Sciatic nerve (tissue), 2 donors: ENCODE results near the gene ATP13A3. TPM values are rescaled to one million over a fixed set of nuclear protein-coding genes. Genes with fewer than 3 reads are reported as not detected.

Experiments
- ATAC-seq: fragments of 200-7000 bp; cut with Tn5 transposase; one replicate; pipeline ENCODE4 v1.9.1; 2020; ENCODE audit warnings: mild to moderate bottlenecking, moderate library complexity
- DNase-seq: peaks from one replicate; pipeline ENCODE4 v3.0.0-alpha.2; 2020; ENCODE audit warnings: low spot score
- intact Hi-C: fragments of 100-400 bp; cut with DNase I; formaldehyde crosslinking; loops from one replicate; pipeline ENCODE4 v1.14.2; 2022
- total RNA-seq: library from RNA; stranded (reverse); fragmentation: NEBNext Ultra II Directional; extraction: Animal tissue kit (Norgen Biotek cat#: 25700); gene quantifications from one replicate; pipeline ENCODE4 v1.2.1, GENCODE V29; 2021
- donor health status: DM: no; HTN: no; CAD: no.
- donor health status: DM: no; HTN: no; CAD: no.

Gene ATP13A3
- total RNA-seq, 1 donor from 2014 or later: 124 TPM

GRCh38 chr3:194365526-194365925 lies 121.3 kb downstream of the ATP13A3 start:
- no peak for DNase-seq
- no peak for ATAC-seq
- intact Hi-C loops: no loop called here

GRCh38 chr3:194364652-194365434 lies 122.0 kb downstream of the ATP13A3 start:
- intact Hi-C loops: no loop called here
- DNase-seq (no peak), ATAC-seq (peak; percentile 36)

GRCh38 chr3:194364314-194364651 lies 122.5 kb downstream of the ATP13A3 start:
- ATAC-seq (peak; percentile 19), DNase-seq (no peak)
- intact Hi-C loops: no loop called here

GRCh38 chr3:194360568-194360967 lies 126.2 kb downstream of the ATP13A3 start:
- DNase-seq (no peak), ATAC-seq (no peak)
- intact Hi-C loops: no loop called here

GRCh38 chr3:194357681-194358080 lies 129.1 kb downstream of the ATP13A3 start:
- ATAC-seq (no peak), DNase-seq (no peak)
- intact Hi-C loops: no loop called here

- ATAC-seq: no peak
- intact Hi-C loops: no loop called here
- no peak for DNase-seq
Measured at GRCh38 chr3:194355379-194355778, 131.4 kb downstream of the ATP13A3 start.

- intact Hi-C loops: no loop called here
- ATAC-seq: no peak
- no peak for DNase-seq
Measured at GRCh38 chr3:194354315-194354714, 132.5 kb downstream of the ATP13A3 start.

Other genes starting within 250 kb of the ATP13A3 start
- gene CPN2, start 135.7 kb downstream of the ATP13A3 start, total RNA-seq: not detected
- 0.18 TPM for gene LRRC15, start 117.3 kb downstream of the ATP13A3 start, total RNA-seq
- gene GP5, start 87.7 kb downstream of the ATP13A3 start, total RNA-seq: 0.09 TPM
- gene TMEM44, start 146.4 kb upstream of the ATP13A3 start, total RNA-seq: 29.9 TPM
- gene LSG1, start 185.2 kb upstream of the ATP13A3 start, total RNA-seq: 33.8 TPM
- 39.9 TPM for gene FAM43A, start 198.9 kb upstream of the ATP13A3 start, total RNA-seq